H9 (cell line): ENCODE data around the gene ADARB2. TPM values are rescaled to one million over a fixed set of nuclear protein-coding genes. Genes with fewer than 3 reads are reported as not detected.

ENCODE experiments used
- DNase-seq: peaks from one replicate; pipeline ENCODE4 v3.0.0-alpha.2; 2017
- H2AFZ ChIP-seq: one replicate; pipeline ENCODE4 v1.6.1; 2013; ENCODE audit warnings: mild to moderate bottlenecking, low read length, control low read depth, moderate library complexity
- H2AK5ac ChIP-seq: 2 replicates; pipeline ENCODE4 v1.6.1; 2013; ENCODE audit warnings: low read length, control low read depth, mixed read lengths; ENCODE audit not compliant: insufficient read length
- H2BK120ac ChIP-seq: one replicate; pipeline ENCODE4 v1.6.1; 2013; ENCODE audit warnings: low read depth, mild to moderate bottlenecking, low read length, control low read depth, inconsistent platforms; ENCODE audit not compliant: poor library complexity, severe bottlenecking
- H2BK12ac ChIP-seq: 2 replicates; pipeline ENCODE4 v1.6.1; 2013; ENCODE audit warnings: low read length, control low read depth, mixed read lengths, low read depth; ENCODE audit not compliant: insufficient read length
- H2BK15ac ChIP-seq: 2 replicates; pipeline ENCODE4 v1.6.1; 2013; ENCODE audit warnings: low read depth, low read length, control low read depth
- H2BK20ac ChIP-seq: one replicate; pipeline ENCODE4 v1.6.1; 2013; ENCODE audit warnings: low read depth, mild to moderate bottlenecking, low read length, control low read depth, inconsistent platforms; ENCODE audit not compliant: poor library complexity, severe bottlenecking
- H2BK5ac ChIP-seq: 2 replicates; pipeline ENCODE4 v1.6.1; 2013; ENCODE audit warnings: low read length, control low read depth, mixed read lengths; ENCODE audit not compliant: insufficient read length
- H3K14ac ChIP-seq: 2 replicates; pipeline ENCODE4 v1.6.1; 2013; ENCODE audit warnings: low read length, control low read depth; ENCODE audit not compliant: insufficient read depth
- H3K18ac ChIP-seq: 2 replicates; pipeline ENCODE4 v1.6.1; 2013; ENCODE audit warnings: low read depth, mild to moderate bottlenecking, mixed read lengths, low read length, control low read depth; ENCODE audit not compliant: insufficient read length
- H3K23ac ChIP-seq: 2 replicates; pipeline ENCODE4 v1.6.1; 2013; ENCODE audit warnings: low read length, control low read depth, mixed read lengths, low read depth; ENCODE audit not compliant: insufficient read length
- H3K23me2 ChIP-seq: 2 replicates; pipeline ENCODE4 v1.6.1; 2013; ENCODE audit warnings: low read depth, mild to moderate bottlenecking, mixed read lengths, low read length, control low read depth; ENCODE audit not compliant: insufficient read length, poor library complexity, severe bottlenecking
- H3K27ac ChIP-seq: 2 replicates; pipeline ENCODE4 v1.5.1; 2013; ENCODE audit warnings: low read length, control low read depth, mixed read lengths, low read depth; ENCODE audit not compliant: insufficient read length
- H3K27me3 ChIP-seq: 2 replicates; pipeline ENCODE4 v1.6.1; 2013; ENCODE audit warnings: low read length, control low read depth, inconsistent platforms; ENCODE audit not compliant: insufficient read depth
- H3K4ac ChIP-seq: 2 replicates; pipeline ENCODE4 v1.6.1; 2013; ENCODE audit warnings: low read depth, mild to moderate bottlenecking, control low read depth, inconsistent platforms, low read length, moderate library complexity
- H3K4me1 ChIP-seq: 2 replicates; pipeline ENCODE4 v1.6.1; 2013; ENCODE audit warnings: low read length, control low read depth, inconsistent platforms; ENCODE audit not compliant: insufficient read depth
- H3K4me2 ChIP-seq: 2 replicates; pipeline ENCODE4 v1.6.1; 2013; ENCODE audit warnings: low read length, control low read depth, mixed read lengths; ENCODE audit not compliant: insufficient read length, insufficient read depth
- H3K56ac ChIP-seq: 2 replicates; pipeline ENCODE4 v1.6.1; 2013; ENCODE audit warnings: low read depth, mild to moderate bottlenecking, mixed read lengths, low read length, control low read depth; ENCODE audit not compliant: insufficient read length
- H3K79me1 ChIP-seq: 2 replicates; pipeline ENCODE4 v1.6.1; 2013; ENCODE audit warnings: low read depth, mild to moderate bottlenecking, moderate library complexity, low read length, control low read depth, inconsistent platforms; ENCODE audit not compliant: insufficient read depth, poor library complexity, severe bottlenecking
- H3K79me2 ChIP-seq: 2 replicates; pipeline ENCODE4 v1.6.1; 2013; ENCODE audit warnings: low read length, control low read depth, inconsistent platforms; ENCODE audit not compliant: insufficient read depth
- H3K9ac ChIP-seq: 2 replicates; pipeline ENCODE4 v1.6.1; 2013; ENCODE audit warnings: low read length, control low read depth, mixed read lengths; ENCODE audit not compliant: insufficient read length; ENCODE audit errors: extremely low read depth
- H3K9me3 ChIP-seq: one replicate; pipeline ENCODE4 v1.6.1; 2013; ENCODE audit warnings: low read depth, low read length, inconsistent platforms; ENCODE audit not compliant: control insufficient read depth
- H3T11ph ChIP-seq: one replicate; pipeline ENCODE4 v1.6.1; 2013; ENCODE audit warnings: mild to moderate bottlenecking, low read length, control low read depth, inconsistent platforms
- H4K20me1 ChIP-seq: one replicate; pipeline ENCODE4 v1.6.1; 2013; ENCODE audit not compliant: control insufficient read depth, insufficient read length, insufficient read depth
- H4K5ac ChIP-seq: 2 replicates; pipeline ENCODE4 v1.6.1; 2013; ENCODE audit warnings: low read depth, mild to moderate bottlenecking, mixed read lengths, low read length, control low read depth; ENCODE audit not compliant: insufficient read length
- H4K8ac ChIP-seq: replicated peaks from 2 replicates; pipeline ENCODE4 v1.6.1; 2013; ENCODE audit warnings: low read length, control low read depth, mixed read lengths, low read depth; ENCODE audit not compliant: insufficient read length
- H4K91ac ChIP-seq: 2 replicates; pipeline ENCODE4 v1.6.1; 2013; ENCODE audit warnings: low read depth, mild to moderate bottlenecking, moderate library complexity, mixed read lengths, low read length, control low read depth; ENCODE audit not compliant: insufficient read length
- H3K27ac Mint-ChIP-seq, 3 experiments: 2 replicates in 2 of 3; 3 replicates in 1 of 3; pipeline ENCODE4 v1.8.0; 2020 to 2021; ENCODE audit warnings: mixed read lengths in 3 of 3, mild to moderate bottlenecking in 1 of 3, moderate library complexity in 1 of 3
- H3K27me3 Mint-ChIP-seq: 2 replicates; pipeline ENCODE4 v1.8.0; 2021; ENCODE audit warnings: low read depth, mild to moderate bottlenecking, moderate library complexity, mixed read lengths
- H3K36me3 Mint-ChIP-seq, 3 experiments: 2 replicates in 2 of 3; 3 replicates in 1 of 3; pipeline ENCODE4 v1.8.0; 2020 to 2021; ENCODE audit warnings: low read depth in 3 of 3, mixed read lengths in 3 of 3; ENCODE audit not compliant: insufficient read depth in 1 of 3
- H3K4me1 Mint-ChIP-seq, 2 experiments: 2 replicates each; pipeline ENCODE4 v1.8.0; 2020; ENCODE audit warnings: mixed read lengths in 2 of 2
- H3K4me3 Mint-ChIP-seq, 2 experiments: 2 replicates in 1 of 2; 3 replicates in 1 of 2; pipeline ENCODE4 v1.8.0; 2020 to 2021; ENCODE audit warnings: mild to moderate bottlenecking in 2 of 2, mixed read lengths in 2 of 2, moderate library complexity in 1 of 2
- H3K9me3 Mint-ChIP-seq, 2 experiments: 2 replicates in 1 of 2; 3 replicates in 1 of 2; pipeline ENCODE4 v1.8.0; 2020; ENCODE audit warnings: mild to moderate bottlenecking in 2 of 2, mixed read lengths in 2 of 2, moderate library complexity in 1 of 2
- total RNA-seq: library from RNA; stranded (reverse); gene quantifications from 2 replicates; pipeline ENCODE4 v1.2.1, GENCODE V29; 2021
- TF ChIP-seq, protein P1 (sequence below): fragments of 200-600 bp; sonication (generic); conservative IDR thresholded peaks from 3 replicates; pipeline ENCODE4 v1.8.0; 2021; ENCODE audit warnings: antibody characterized with exemption, mild to moderate bottlenecking

ADARB2 gene
- total RNA-seq, 1 experiment from 2014 or later, result 0.87 TPM

DNA sequence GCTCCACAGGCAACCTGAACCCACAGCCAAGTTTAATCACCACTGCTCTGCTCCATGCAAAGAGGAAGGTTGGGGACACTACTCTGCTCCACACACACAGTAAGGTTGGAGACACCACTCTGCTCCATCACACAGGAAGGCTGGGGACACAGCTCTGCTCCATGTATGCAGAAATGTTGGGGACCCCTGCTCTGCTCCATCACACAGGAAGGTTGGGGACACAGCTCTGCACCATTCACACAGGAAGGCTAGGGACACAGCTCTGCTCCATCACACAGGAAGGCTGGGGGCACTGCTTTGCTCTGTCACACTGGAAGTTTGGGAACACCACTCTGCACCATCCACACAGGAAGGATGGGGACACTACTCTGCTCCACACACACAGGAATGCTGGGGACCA is 14.8 kb upstream of the ADARB2 start:
- Histone ChIP-seq H3K4me1 (peaks cover 3% of the 10 kb centered on the region; the same call in 1 of the 2 replicates), H3K56ac (no peak overlapping the region), H3K23me2 (no peaks in the 10 kb centered on the region), H3K4ac (no peak overlapping the region), H3K14ac (no peak overlapping the region; the same call in 1 of the 2 replicates), H2BK20ac (no peak overlapping the region), H2BK5ac (no peak overlapping the region), H3K23ac (no peak overlapping the region), H3K9ac (no peak overlapping the region), H4K5ac (no peak overlapping the region), H2BK120ac (no peak overlapping the region), H3K79me2 (no peaks in the 10 kb centered on the region), H3K9me3 (peaks cover 3% of the 10 kb centered on the region), H3T11ph (no peak overlapping the region), H3K27me3 (no peaks in the 10 kb centered on the region), H3K18ac (no peak overlapping the region), H3K27ac (no peak overlapping the region), H2BK12ac (no peak overlapping the region), H4K91ac (no peak overlapping the region), H2AFZ (no peak overlapping the region), H2AK5ac (no peak overlapping the region), H3K79me1 (no peaks in the 10 kb centered on the region), H3K4me2 (no peak overlapping the region), H4K8ac (no peak overlapping the region), H2BK15ac (no peak overlapping the region), H4K20me1 (no peaks in the 10 kb centered on the region)
- H3K4me3 Mint-ChIP-seq, result no peak overlapping the region; a peak in 1 of 5 replicates
- H3K9me3 Mint-ChIP-seq, result peaks cover 30% of the 10 kb centered on the region in 2 experiments
- H3K4me1 Mint-ChIP-seq, result peaks cover 15 to 16% of the 10 kb centered on the region in 2 experiments
- peaks cover 14% of the 10 kb centered on the region for H3K27me3 Mint-ChIP-seq
- H3K36me3 Mint-ChIP-seq, result peaks cover 5 to 26% (median 15%) of the 10 kb centered on the region in 3 experiments
- TF ChIP-seq, protein P1, sequence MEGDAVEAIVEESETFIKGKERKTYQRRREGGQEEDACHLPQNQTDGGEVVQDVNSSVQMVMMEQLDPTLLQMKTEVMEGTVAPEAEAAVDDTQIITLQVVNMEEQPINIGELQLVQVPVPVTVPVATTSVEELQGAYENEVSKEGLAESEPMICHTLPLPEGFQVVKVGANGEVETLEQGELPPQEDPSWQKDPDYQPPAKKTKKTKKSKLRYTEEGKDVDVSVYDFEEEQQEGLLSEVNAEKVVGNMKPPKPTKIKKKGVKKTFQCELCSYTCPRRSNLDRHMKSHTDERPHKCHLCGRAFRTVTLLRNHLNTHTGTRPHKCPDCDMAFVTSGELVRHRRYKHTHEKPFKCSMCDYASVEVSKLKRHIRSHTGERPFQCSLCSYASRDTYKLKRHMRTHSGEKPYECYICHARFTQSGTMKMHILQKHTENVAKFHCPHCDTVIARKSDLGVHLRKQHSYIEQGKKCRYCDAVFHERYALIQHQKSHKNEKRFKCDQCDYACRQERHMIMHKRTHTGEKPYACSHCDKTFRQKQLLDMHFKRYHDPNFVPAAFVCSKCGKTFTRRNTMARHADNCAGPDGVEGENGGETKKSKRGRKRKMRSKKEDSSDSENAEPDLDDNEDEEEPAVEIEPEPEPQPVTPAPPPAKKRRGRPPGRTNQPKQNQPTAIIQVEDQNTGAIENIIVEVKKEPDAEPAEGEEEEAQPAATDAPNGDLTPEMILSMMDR, result no peak
- DNase-seq, result no peak
- H3K27ac Mint-ChIP-seq, result no peak overlapping the region
